Suprapubic skin (tissue), 4 donors: ENCODE data around the gene R3HDM4. TPM values are rescaled to one million over a fixed set of nuclear protein-coding genes. Genes with fewer than 3 reads are reported as not detected.

Experiments
- DNase-seq, 2 donors: peaks; one replicate each; pipeline ENCODE4 v3.0.0-alpha.2; 2019; ENCODE audit warnings: low spot score in 2 of 2
- H3K27ac ChIP-seq: fragments of 200-600 bp; sonication (generic); one replicate; pipeline ENCODE4 v1.5.1; 2019
- H3K27me3 ChIP-seq: fragments of 200-600 bp; sonication (generic); one replicate; pipeline ENCODE4 v1.5.1; 2019
- H3K36me3 ChIP-seq: fragments of 200-600 bp; sonication (generic); one replicate; pipeline ENCODE4 v1.5.1; 2019
- H3K4me1 ChIP-seq: fragments of 200-600 bp; sonication (generic); one replicate; pipeline ENCODE4 v1.5.1; 2019
- H3K4me3 ChIP-seq: fragments of 200-600 bp; sonication (generic); one replicate; pipeline ENCODE4 v1.5.1; 2019; ENCODE audit warnings: mild to moderate bottlenecking
- H3K9me3 ChIP-seq: fragments of 200-600 bp; sonication (generic); one replicate; pipeline ENCODE4 v1.5.1; 2019
- EP300 ChIP-seq: sonication (generic); formaldehyde crosslinking; IDR thresholded peaks from one replicate; pipeline ENCODE4 v1.6.1; 2017; ENCODE audit warnings: antibody characterized with exemption
- POLR2A ChIP-seq, 2 donors: fragments of 450-650 bp; IDR thresholded peaks; one replicate each; pipeline ENCODE4 v1.6.1; 2017; ENCODE audit warnings: antibody characterized with exemption in 2 of 2, mild to moderate bottlenecking in 2 of 2, moderate library complexity in 2 of 2
- POLR2AphosphoS5 ChIP-seq, 3 donors: sonication (generic); formaldehyde crosslinking; IDR thresholded peaks; one replicate each; pipeline ENCODE4 v1.6.1; 2017; ENCODE audit warnings: antibody characterized with exemption in 3 of 3
- WGBS: methylation state at CpG from one replicate; pipeline ENCODE4 v1.1.5; 2018; 5-methylcytosine and 5-hydroxymethylcytosine counted together
- total RNA-seq, 4 donors: library from RNA; depleted of rRNA; stranded (reverse); fragments of >200 nt; gene quantifications; one replicate each; pipeline ENCODE4 v1.1.0, GENCODE V29; 2016
- TF ChIP-seq, protein P1 (sequence below), 2 donors: fragments of 200-600 bp in 1 of 2; fragments of 450-650 bp in 1 of 2; sonication (generic) in 1 of 2; IDR thresholded peaks; one replicate each; pipeline ENCODE4 v1.5.1; 2016 to 2019; ENCODE audit warnings: antibody characterized with exemption in 2 of 2, mild to moderate bottlenecking in 1 of 2, moderate library complexity in 1 of 2

R3HDM4 gene
- total RNA-seq, 4 donors from 2014 or later, result 41.3 to 58.3 (median 51.2) TPM

DNA sequence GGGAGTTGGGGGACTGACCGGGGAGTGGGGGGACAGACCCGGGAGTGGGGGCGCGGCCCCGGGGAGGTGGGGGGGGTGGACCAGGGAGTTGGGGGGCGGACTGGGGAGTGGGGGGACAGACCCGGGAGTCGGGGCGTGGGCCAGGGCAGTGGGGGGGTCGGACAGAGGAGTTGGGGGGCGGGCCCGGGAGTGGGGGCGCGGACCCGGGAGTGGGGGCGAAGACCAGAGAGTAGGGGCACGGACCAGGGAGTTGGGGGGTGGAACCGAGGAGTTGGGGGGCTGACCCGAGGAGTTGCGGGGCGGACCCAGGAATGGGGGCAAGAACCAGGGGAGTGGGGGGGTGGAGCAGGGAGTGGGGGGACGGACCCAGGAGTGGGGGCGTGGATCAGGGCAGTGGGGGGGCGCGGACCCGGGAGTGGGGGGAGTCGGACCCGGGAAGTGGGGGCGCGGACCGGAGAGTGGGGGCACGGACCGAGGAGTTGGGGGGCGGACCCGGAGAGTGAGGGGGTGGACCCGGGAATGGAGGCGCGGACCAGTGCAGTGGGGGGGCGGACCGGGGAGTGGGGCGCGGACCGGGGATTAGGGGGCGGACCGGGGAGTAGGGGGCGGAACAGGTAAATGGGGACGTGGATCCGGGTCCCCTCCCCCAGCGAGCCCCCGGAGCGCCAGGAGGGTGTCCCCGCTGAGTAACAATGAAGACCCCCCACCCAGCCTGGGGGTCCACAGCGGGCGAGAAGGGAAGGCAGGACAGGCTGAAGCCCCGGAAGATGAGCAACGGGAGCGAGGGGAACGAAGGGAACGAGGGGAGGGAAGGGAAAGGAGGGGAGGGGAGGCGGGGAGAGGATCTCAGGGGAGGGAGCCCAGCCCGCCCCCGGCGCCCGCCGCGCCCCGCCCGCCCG, 589 bp downstream of the R3HDM4 start:
- Histone ChIP-seq H3K27me3 (peaks cover 7% of the 10 kb centered on the region), H3K9me3 (no peaks in the 10 kb centered on the region), H3K4me3 (peak overlapping the region; percentile 93), H3K27ac (peak overlapping the region; percentile 93), H3K36me3 (no peaks in the 10 kb centered on the region), H3K4me1 (peaks cover 42% of the 10 kb centered on the region)
- no peak for TF ChIP-seq POLR2AphosphoS5 (IDR thresholded peaks at IDR 0.05)
- TF ChIP-seq, protein P1, sequence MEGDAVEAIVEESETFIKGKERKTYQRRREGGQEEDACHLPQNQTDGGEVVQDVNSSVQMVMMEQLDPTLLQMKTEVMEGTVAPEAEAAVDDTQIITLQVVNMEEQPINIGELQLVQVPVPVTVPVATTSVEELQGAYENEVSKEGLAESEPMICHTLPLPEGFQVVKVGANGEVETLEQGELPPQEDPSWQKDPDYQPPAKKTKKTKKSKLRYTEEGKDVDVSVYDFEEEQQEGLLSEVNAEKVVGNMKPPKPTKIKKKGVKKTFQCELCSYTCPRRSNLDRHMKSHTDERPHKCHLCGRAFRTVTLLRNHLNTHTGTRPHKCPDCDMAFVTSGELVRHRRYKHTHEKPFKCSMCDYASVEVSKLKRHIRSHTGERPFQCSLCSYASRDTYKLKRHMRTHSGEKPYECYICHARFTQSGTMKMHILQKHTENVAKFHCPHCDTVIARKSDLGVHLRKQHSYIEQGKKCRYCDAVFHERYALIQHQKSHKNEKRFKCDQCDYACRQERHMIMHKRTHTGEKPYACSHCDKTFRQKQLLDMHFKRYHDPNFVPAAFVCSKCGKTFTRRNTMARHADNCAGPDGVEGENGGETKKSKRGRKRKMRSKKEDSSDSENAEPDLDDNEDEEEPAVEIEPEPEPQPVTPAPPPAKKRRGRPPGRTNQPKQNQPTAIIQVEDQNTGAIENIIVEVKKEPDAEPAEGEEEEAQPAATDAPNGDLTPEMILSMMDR (IDR thresholded peaks at IDR 0.05), result no peak
- no peak for TF ChIP-seq EP300
- TF ChIP-seq POLR2A (IDR thresholded peaks at IDR 0.05), result no peak
- WGBS, result 0% methylated on average over 30 of the region's 69 CpGs
- no peak for DNase-seq

DNA sequence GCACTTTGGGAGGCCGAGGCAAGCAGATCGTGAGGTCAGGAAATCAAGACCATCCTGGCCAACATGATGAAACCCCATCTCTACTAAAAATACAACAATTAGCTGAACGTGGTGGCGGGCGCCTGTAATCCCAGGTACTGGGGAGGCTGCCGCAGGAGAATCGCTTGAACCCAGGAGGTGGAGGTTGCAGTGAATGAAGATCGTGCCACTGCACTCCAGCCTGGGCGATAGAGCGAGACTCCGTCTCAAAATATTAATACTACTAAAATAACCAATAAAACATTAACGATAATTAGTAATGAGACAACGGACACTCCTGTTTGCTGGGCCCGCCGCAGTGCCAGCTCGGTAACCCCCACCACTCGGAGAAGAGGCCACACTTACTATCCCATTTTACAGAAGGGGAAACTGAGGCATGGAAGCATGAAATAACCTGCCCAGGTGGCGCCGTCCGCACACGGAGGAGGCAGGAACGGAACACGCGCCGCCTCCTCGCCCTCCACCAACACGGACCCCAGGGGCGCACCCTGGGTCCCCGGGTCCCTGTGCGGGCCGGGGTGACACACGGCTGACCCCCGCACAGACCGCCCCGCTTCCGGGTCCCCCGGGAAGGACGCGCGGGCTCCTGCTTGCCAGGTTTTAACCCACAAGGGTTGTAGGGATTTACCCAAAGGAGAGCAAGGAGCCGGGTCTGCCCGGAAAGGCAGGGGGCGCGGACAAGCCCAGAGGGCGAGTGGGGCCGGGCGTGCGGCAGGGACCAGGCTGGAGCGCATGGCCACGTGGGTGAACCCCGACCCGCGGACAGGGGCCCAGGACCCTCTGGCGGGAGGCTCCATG, 1.6 kb downstream of the R3HDM4 start:
- no peaks in the 10 kb centered on the region for H3K27me3 ChIP-seq
- no peak for DNase-seq
- TF ChIP-seq POLR2A (IDR thresholded peaks at IDR 0.05) (no peak), EP300 (no peak), POLR2AphosphoS5 (IDR thresholded peaks at IDR 0.05) (no peak)
- TF ChIP-seq, protein P1 (IDR thresholded peaks at IDR 0.05), result no peak
- WGBS, result 96% methylated on average over 27 of the region's 54 CpGs
- H3K9me3 ChIP-seq, result no peaks in the 10 kb centered on the region
- peaks cover 38% of the 10 kb centered on the region for H3K4me1 ChIP-seq
- H3K4me3 ChIP-seq, result peak overlapping the region; percentile 93
- H3K27ac ChIP-seq, result no peak overlapping the region
- no peaks in the 10 kb centered on the region for H3K36me3 ChIP-seq

DNA sequence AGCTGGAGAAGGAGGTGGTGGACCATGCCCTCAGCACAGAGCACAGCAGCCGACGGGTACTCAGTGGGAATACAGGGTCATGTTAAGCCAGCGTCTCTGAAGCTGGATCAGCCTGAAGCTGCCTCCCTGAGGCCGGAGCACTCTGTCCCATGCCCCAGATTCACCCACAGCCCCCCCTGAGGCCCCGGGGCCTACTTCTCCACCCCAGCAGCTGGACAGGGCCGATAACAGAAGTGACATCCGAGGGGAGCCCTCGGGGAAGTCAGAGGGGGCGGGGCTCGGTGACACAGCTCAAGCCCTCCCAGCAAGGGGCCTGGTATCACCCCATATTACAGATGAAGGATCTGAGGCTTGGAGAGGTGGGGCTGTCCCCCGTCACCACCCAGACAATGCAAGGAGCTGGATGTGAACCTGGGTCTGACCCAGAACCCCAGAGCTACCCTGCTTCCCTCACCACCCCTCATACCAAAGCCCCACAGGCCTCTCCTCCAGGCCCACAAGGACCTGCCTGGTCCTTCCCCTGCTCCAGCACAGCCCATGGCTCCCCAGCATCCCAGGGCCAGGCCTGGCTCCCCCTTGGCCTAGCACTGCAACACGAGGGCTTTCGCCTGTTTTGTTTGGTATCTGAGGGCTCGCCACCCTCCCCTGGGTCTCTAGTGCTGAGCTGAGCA, 5.7 kb downstream of the R3HDM4 start:
- TF ChIP-seq, protein P1 (IDR thresholded peaks at IDR 0.05), result no peak
- no peak for TF ChIP-seq POLR2A (IDR thresholded peaks at IDR 0.05)
- TF ChIP-seq POLR2AphosphoS5 (IDR thresholded peaks at IDR 0.05), result no peak
- no peak for TF ChIP-seq EP300
- 93% methylated on average over 6 of the region's 14 CpGs for WGBS
- H3K9me3 ChIP-seq, result no peaks in the 10 kb centered on the region
- no peaks in the 10 kb centered on the region for H3K36me3 ChIP-seq
- H3K27ac ChIP-seq, result no peak overlapping the region
- DNase-seq, result no peak
- H3K4me3 ChIP-seq, result no peak overlapping the region
- H3K27me3 ChIP-seq, result no peaks in the 10 kb centered on the region
- H3K4me1 ChIP-seq, result peaks cover 29% of the 10 kb centered on the region

- no peak for TF ChIP-seq POLR2A (IDR thresholded peaks at IDR 0.05)
- no peak for TF ChIP-seq POLR2AphosphoS5 (IDR thresholded peaks at IDR 0.05)
- no peak for TF ChIP-seq EP300
- TF ChIP-seq, protein P1 (IDR thresholded peaks at IDR 0.05), result no peak
- no peak overlapping the region for H3K27ac ChIP-seq
- no peaks in the 10 kb centered on the region for H3K36me3 ChIP-seq
- H3K4me1 ChIP-seq, result peaks cover 22% of the 10 kb centered on the region
- DNase-seq, result no peak
- H3K9me3 ChIP-seq, result no peaks in the 10 kb centered on the region
- WGBS, result 86% methylated on average over 7 of the region's 7 CpGs
- no peak overlapping the region for H3K4me3 ChIP-seq
- H3K27me3 ChIP-seq, result no peaks in the 10 kb centered on the region
These were observed 6.5 kb downstream of the R3HDM4 start for GRCh38 chr19:906480-906879.
